Stimulated activated CD4-positive, alpha-beta T cell treated with anti-CD3 and anti-CD28 coated beads, Interleukin-2, amount 100 ng/mL, for 48 hours (primary cell): Measurements from ENCODE around the gene RGL2.

ENCODE experiments used
- DNase-seq, 2 donors: peaks; one replicate each; pipeline ENCODE4 v3.0.0-alpha.2; 2020

Gene RGL2

GRCh38 chr6:33316603-33317418, 18.1 kb upstream of the RGL2 start:
- DNase-seq: no peak

GRCh38 chr6:33315793-33316602, 17.3 kb upstream of the RGL2 start:
- no peak for DNase-seq

- DNase-seq: no peak
Measured at GRCh38 chr6:33314943-33315792, 16.4 kb upstream of the RGL2 start.

GRCh38 chr6:33314515-33314942, 15.8 kb upstream of the RGL2 start:
- DNase-seq: peak; percentile 41 to 45

GRCh38 chr6:33313709-33314514, 15.2 kb upstream of the RGL2 start, which contains the start of gene TAPBP:
TSS of gene TAPBP (minus strand) at chr6:33314078. CDS start at chr6:33314041, 37 bp downstream.
- DNase-seq: peak; percentile 64 to 69

GRCh38 chr6:33313105-33313708, 14.5 kb upstream of the RGL2 start:
- DNase-seq: peak; percentile 32 to 34

- DNase-seq: peak; percentile 64
Measured at GRCh38 chr6:33312361-33313104, 13.8 kb upstream of the RGL2 start.

GRCh38 chr6:33306356-33306755, 7.6 kb upstream of the RGL2 start:
- DNase-seq: no peak

- DNase-seq: no peak
Measured at GRCh38 chr6:33305052-33305451, 6.3 kb upstream of the RGL2 start.

- no peak for DNase-seq
Measured at GRCh38 chr6:33304216-33304615, 5.5 kb upstream of the RGL2 start.

GRCh38 chr6:33301877-33302276, 3.1 kb upstream of the RGL2 start:
- DNase-seq: no peak

GRCh38 chr6:33299237-33299944, 649 bp upstream of the RGL2 start:
- DNase-seq: peak; percentile 91 to 92

GRCh38 chr6:33297956-33298772, 578 bp downstream of the RGL2 start:
- peak in 1 of 2 donors; percentile 62 for DNase-seq

GRCh38 chr6:33297406-33297955, 1.3 kb downstream of the RGL2 start:
- no peak for DNase-seq

- DNase-seq: no peak
Measured at GRCh38 chr6:33296797-33297405, 1.8 kb downstream of the RGL2 start.

- no peak for DNase-seq
Measured at GRCh38 chr6:33295621-33296369, 2.9 kb downstream of the RGL2 start.

- no peak for DNase-seq
Measured at GRCh38 chr6:33294086-33294823, 4.5 kb downstream of the RGL2 start.
